RWPE2 (cell line): ENCODE measurements around the gene ANO1.

Experiments
- ATAC-seq: fragments of 200-7000 bp; cut with Tn5 transposase; 3 replicates; pipeline ENCODE4 v1.9.1; 2021; ENCODE audit warnings: low read depth
- DNase-seq: peaks from one replicate; pipeline ENCODE4 v3.0.0-alpha.2; 2020; ENCODE audit warnings: low spot score
- H3K27ac ChIP-seq: fragments of 450-650 bp; 2 replicates; pipeline ENCODE4 v1.5.1; 2017; ENCODE audit warnings: mild to moderate bottlenecking; ENCODE audit not compliant: poor library complexity, severe bottlenecking
- H3K27me3 ChIP-seq: fragments of 250-450 bp; sonication (Bioruptor Pico); 2 replicates; pipeline ENCODE4 v1.5.1; 2021; ENCODE audit warnings: mild to moderate bottlenecking, moderate library complexity; ENCODE audit not compliant: insufficient read depth, poor library complexity, severe bottlenecking
- H3K36me3 ChIP-seq: fragments of 250-450 bp; sonication (Bioruptor Pico); 2 replicates; pipeline ENCODE4 v1.5.1; 2020; ENCODE audit warnings: low read depth, mild to moderate bottlenecking, moderate library complexity
- H3K4me1 ChIP-seq: fragments of 250-450 bp; sonication (Bioruptor Pico); 2 replicates; pipeline ENCODE4 v1.5.1; 2021; ENCODE audit warnings: mild to moderate bottlenecking, moderate library complexity; ENCODE audit not compliant: insufficient read depth, poor library complexity, severe bottlenecking
- H3K4me3 ChIP-seq: fragments of 250-450 bp; sonication (Bioruptor Pico); 2 replicates; pipeline ENCODE4 v1.5.1; 2021; ENCODE audit warnings: mild to moderate bottlenecking, moderate library complexity; ENCODE audit not compliant: severe bottlenecking
- H3K9me3 ChIP-seq: fragments of 250-450 bp; sonication (Bioruptor Pico); 2 replicates; pipeline ENCODE4 v1.5.1; 2021; ENCODE audit warnings: mild to moderate bottlenecking, moderate library complexity; ENCODE audit not compliant: severe bottlenecking
- CTCF ChIP-seq: fragments of 450-650 bp; IDR thresholded peaks from one replicate; pipeline ENCODE4 v1.5.1; 2017; ENCODE audit warnings: mild to moderate bottlenecking, moderate library complexity; ENCODE audit not compliant: poor library complexity, severe bottlenecking

The ANO1 gene

GRCh38 chr11:70233962-70234361, 155.8 kb downstream of the ANO1 start:
- Histone ChIP-seq H3K4me1 (peaks cover 5% of the 10 kb centered on the region), H3K36me3 (no peaks in the 10 kb centered on the region), H3K27ac (peak overlapping the region; percentile 41), H3K4me3 (no peak overlapping the region), H3K27me3 (no peaks in the 10 kb centered on the region), H3K9me3 (no peaks in the 10 kb centered on the region)
- ATAC-seq, result no peak
- TF ChIP-seq CTCF, result no peak
- no peak for DNase-seq
